BJ (cell line): ENCODE data around the gene PDE8B. TPM values are rescaled to one million over a fixed set of nuclear protein-coding genes. Genes with fewer than 3 reads are reported as not detected.

Experiments
- CTCF ChIA-PET: fragments of 350-600 bp; formaldehyde crosslinking; extraction: SDS; loops from one replicate; lab custom pipeline; 2021; ENCODE audit warnings: antibody characterized with exemption, inconsistent platforms; lab: Yijun Ruan, JAX
- POLR2A ChIA-PET: fragments of 300-600 bp; sonication (Branson Sonifier 250); formaldehyde crosslinking; extraction: SDS; loops from one replicate; lab custom pipeline; 2021; ENCODE audit warnings: antibody characterized with exemption; lab: Charles Lee
- DNase-seq: peaks from one replicate; pipeline ENCODE4 v3.0.0-alpha.2; 2011; ENCODE audit warnings: low read depth
- H3K27me3 ChIP-seq: 2 replicates; pipeline ENCODE4 v1.6.0; 2011; ENCODE audit warnings: low read length; ENCODE audit not compliant: control insufficient read depth, insufficient read depth
- H3K36me3 ChIP-seq: 2 replicates; pipeline ENCODE4 v1.5.1; 2011; ENCODE audit warnings: low read length; ENCODE audit not compliant: control insufficient read depth, insufficient read depth
- H3K4me3 ChIP-seq: 2 replicates; pipeline ENCODE4 v1.5.1; 2011; ENCODE audit warnings: low read depth, mild to moderate bottlenecking, control low read depth, low read length
- CTCF ChIP-seq: IDR thresholded peaks from 2 replicates; pipeline ENCODE4 v1.5.1; 2011; ENCODE audit warnings: low read depth, mild to moderate bottlenecking, control low read depth, inconsistent platforms, low read length, moderate library complexity; ENCODE audit not compliant: insufficient read depth
- polyA plus RNA-seq: library from polyadenylated mRNA; depleted of rRNA; stranded (reverse); fragments of >200 nt; gene quantifications from 2 replicates; pipeline ENCODE4 v1.2.3, GENCODE V29; 2011

Gene PDE8B
- polyA plus RNA-seq, 1 experiment = 2.2 TPM

GRCh38 chr5:77221115-77221514, 10.6 kb downstream of the PDE8B start:
- no peak for TF ChIP-seq CTCF
- ChIA-PET CTCF (interaction anchor here (0.5 to 1.9 kb wide), 4 partner anchors 10 to 271 kb away, joined by 3 to 7 read pairs (median 5); partner anchors contain the start of gene WDR41), POLR2A (no interaction called here)
- Histone ChIP-seq H3K36me3 (no peaks in the 10 kb centered on the region), H3K27me3 (peaks cover 10% of the 10 kb centered on the region), H3K4me3 (no peak overlapping the region)
- DNase-seq = no peak

GRCh38 chr5:77222722-77223121, 12.2 kb downstream of the PDE8B start:
- peaks cover 11% of the 10 kb centered on the region for H3K27me3 ChIP-seq
- CTCF ChIA-PET = no interaction called here
- DNase-seq = no peak
- POLR2A ChIA-PET = no interaction called here
- no peak overlapping the region for H3K4me3 ChIP-seq
- no peaks in the 10 kb centered on the region for H3K36me3 ChIP-seq
- TF ChIP-seq CTCF = no peak

- Histone ChIP-seq H3K4me3 (no peak overlapping the region), H3K36me3 (no peaks in the 10 kb centered on the region), H3K27me3 (peaks cover 14% of the 10 kb centered on the region)
- POLR2A ChIA-PET = no interaction called here
- no peak for TF ChIP-seq CTCF
- CTCF ChIA-PET = no interaction called here
- DNase-seq = no peak
These were observed 13.2 kb downstream of the PDE8B start for GRCh38 chr5:77223653-77224052.

DNA sequence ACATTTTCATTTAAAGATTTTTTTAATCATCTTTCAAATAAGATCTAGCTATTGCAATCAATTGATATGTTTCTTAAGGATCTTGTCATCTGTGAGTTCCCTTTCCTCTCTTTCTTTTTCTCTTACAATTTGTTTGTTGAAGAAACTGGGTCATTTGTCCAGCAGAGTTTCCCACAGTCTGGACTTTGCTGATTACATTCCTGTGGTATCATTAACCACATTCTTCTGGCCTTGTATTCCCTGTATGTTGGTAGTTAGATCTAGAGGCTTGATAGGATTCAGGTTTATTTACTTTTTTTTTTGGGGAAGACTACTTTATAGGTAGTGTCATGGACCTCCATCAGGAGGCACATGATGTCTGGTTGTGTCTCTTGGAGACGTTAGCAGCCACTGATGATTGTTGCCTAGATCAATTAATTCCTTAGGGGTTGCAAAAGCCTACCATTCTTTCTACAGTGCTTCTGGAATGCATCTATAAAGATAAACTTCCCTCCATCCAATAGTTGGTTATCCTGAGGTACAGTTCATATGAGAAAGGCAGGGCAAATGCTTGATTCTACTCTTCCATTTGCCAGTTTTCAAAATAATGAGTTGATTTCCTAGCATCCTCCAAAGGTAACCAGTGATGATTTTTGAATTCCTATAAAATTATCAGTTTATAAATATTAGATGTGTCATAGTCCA, 14.3 kb downstream of the PDE8B start:
- peak; percentile 85 for DNase-seq
- peaks cover 14% of the 10 kb centered on the region for H3K27me3 ChIP-seq

GRCh38 chr5:77225531-77225930, 15.1 kb downstream of the PDE8B start:
- no peak for DNase-seq
- no peak for TF ChIP-seq CTCF
- Histone ChIP-seq H3K36me3 (no peaks in the 10 kb centered on the region), H3K27me3 (peaks cover 14% of the 10 kb centered on the region), H3K4me3 (no peak overlapping the region)
- POLR2A ChIA-PET = no interaction called here
- CTCF ChIA-PET = no interaction called here

More for the DNA sequence above, 14.3 kb downstream of the PDE8B start:
- no peak overlapping the region for H3K4me3 ChIP-seq
- POLR2A ChIA-PET = no interaction called here
- CTCF ChIA-PET = interaction anchor here (0.6 kb wide), 1 partner anchor 759 kb away, joined by 4 read pairs; no protein-coding TSS in a partner anchor
- TF ChIP-seq CTCF = no peak
- H3K36me3 ChIP-seq = no peaks in the 10 kb centered on the region
